Measurements from ENCODE around the gene NINJ1.

DNA sequence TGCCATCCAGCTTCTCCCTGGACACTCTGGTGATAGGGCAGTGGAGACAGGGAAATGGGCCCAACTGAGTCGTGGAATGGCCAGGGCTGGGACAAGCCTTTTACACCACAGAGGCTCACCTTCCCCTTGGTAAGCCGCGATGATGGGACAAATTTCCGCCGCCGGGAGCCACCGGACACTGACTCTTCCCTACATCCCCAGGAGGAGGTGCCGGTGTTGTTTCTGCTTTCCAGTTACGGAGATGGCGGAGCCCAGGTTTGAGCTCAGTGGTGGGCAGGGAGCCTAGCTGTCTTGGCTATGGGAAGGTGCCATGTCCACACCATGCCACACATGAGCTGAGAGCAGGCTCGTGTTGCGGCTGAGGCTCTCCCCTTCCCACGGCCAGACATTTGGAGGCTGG is 30.0 kb upstream of the NINJ1 start:
- TF ChIP-seq EZH2 (conservative IDR thresholded peaks at IDR 0.05; ENCODE audit: low read depth, low read length), result no peak
- TF ChIP-seq HNRNPL (IDR thresholded peaks at IDR 0.05; ENCODE audit: low read depth, low read length), result no peak
